ENCODE data around the gene NCKAP5L. TPM values are rescaled to one million over a fixed set of nuclear protein-coding genes. Genes with fewer than 3 reads are reported as not detected.

Gene NCKAP5L
- total RNA-seq, 3 donors from 2014 or later (not counting 1 experiment from before 2014, with no cell fraction given) = 16.7 to 19.3 (median 16.8) TPM

- Mint-ChIP-seq H3K4me3 (no peak overlapping the region), H3K9me3 (peaks cover 4 to 20% of the 10 kb centered on the region in 2 donors), H3K4me1 (peaks cover 0 to 11% of the 10 kb centered on the region in 2 donors), H3K36me3 (no peaks in the 10 kb centered on the region), H3K27ac (no peak overlapping the region), H3K27me3 (ENCODE audit: low read depth in 2 of 2) (peaks cover 0 to 4% of the 10 kb centered on the region in 2 donors)
- intact Hi-C loops (cut with micrococcal nuclease) = no loop called here
- Histone ChIP-seq H3K27ac (ENCODE audit: low read length) (no peak overlapping the region), H3K27me3 (ENCODE audit: control insufficient read depth, insufficient read depth, low read length) (no peaks in the 10 kb centered on the region), H3K4me3 (ENCODE audit: low read length) (no peak overlapping the region), H3K4me1 (ENCODE audit: control insufficient read depth, insufficient read depth, low read length) (no peaks in the 10 kb centered on the region), H3K9me3 (ENCODE audit: control insufficient read depth, insufficient read depth, low read length) (no peaks in the 10 kb centered on the region), H3K36me3 (ENCODE audit: control insufficient read depth, insufficient read depth, low read length) (no peaks in the 10 kb centered on the region)
- DNase-seq = no peak
- ATAC-seq = no peak
- 94% methylated on average over 8 of the region's 9 CpGs for WGBS (ENCODE audit: insufficient coverage)
- no peak for TF ChIP-seq CTCF (IDR thresholded peaks at IDR 0.05)
Measured at GRCh38 chr12:49875115-49875720, 47.0 kb upstream of the NCKAP5L start.

GRCh38 chr12:49874142-49874897 lies 46.1 kb upstream of the NCKAP5L start:
- no peak overlapping the region for H3K4me3 Mint-ChIP-seq
- no peaks in the 10 kb centered on the region for H3K9me3 ChIP-seq (ENCODE audit: control insufficient read depth, insufficient read depth, low read length)
- no peaks in the 10 kb centered on the region for H3K36me3 Mint-ChIP-seq
- no peak overlapping the region for H3K4me3 ChIP-seq (ENCODE audit: low read length)
- no peaks in the 10 kb centered on the region for H3K4me1 ChIP-seq (ENCODE audit: control insufficient read depth, insufficient read depth, low read length)
- peaks cover 0 to 10% of the 10 kb centered on the region in 2 donors for H3K4me1 Mint-ChIP-seq
- no peak for ATAC-seq
- H3K27ac ChIP-seq (ENCODE audit: low read length) = no peak overlapping the region
- no peak for TF ChIP-seq CTCF (IDR thresholded peaks at IDR 0.05)
- intact Hi-C loops (cut with micrococcal nuclease) = no loop called here
- WGBS (ENCODE audit: insufficient coverage) = 75% methylated on average over 12 of the region's 12 CpGs
- no peak for DNase-seq
- H3K36me3 ChIP-seq (ENCODE audit: control insufficient read depth, insufficient read depth, low read length) = no peaks in the 10 kb centered on the region
- H3K27me3 ChIP-seq (ENCODE audit: control insufficient read depth, insufficient read depth, low read length) = no peaks in the 10 kb centered on the region
- no peak overlapping the region for H3K27ac Mint-ChIP-seq
- H3K27me3 Mint-ChIP-seq (ENCODE audit: low read depth in 2 of 2) = peaks cover 0 to 4% of the 10 kb centered on the region in 2 donors
- H3K9me3 Mint-ChIP-seq = peaks cover 4 to 16% of the 10 kb centered on the region in 2 donors

- TF ChIP-seq CTCF (IDR thresholded peaks at IDR 0.05) = no peak
- Histone ChIP-seq H3K36me3 (ENCODE audit: control insufficient read depth, insufficient read depth, low read length) (no peaks in the 10 kb centered on the region), H3K9me3 (ENCODE audit: control insufficient read depth, insufficient read depth, low read length) (no peaks in the 10 kb centered on the region), H3K4me3 (ENCODE audit: low read length) (no peak overlapping the region), H3K4me1 (ENCODE audit: control insufficient read depth, insufficient read depth, low read length) (no peaks in the 10 kb centered on the region), H3K27ac (ENCODE audit: low read length) (no peak overlapping the region), H3K27me3 (ENCODE audit: control insufficient read depth, insufficient read depth, low read length) (no peaks in the 10 kb centered on the region)
- ATAC-seq = no peak
- WGBS (ENCODE audit: insufficient coverage) = 94% methylated on average over 3 of the region's 3 CpGs
- Mint-ChIP-seq H3K9me3 (peaks cover 4 to 7% of the 10 kb centered on the region in 2 donors), H3K27ac (no peak overlapping the region), H3K27me3 (ENCODE audit: low read depth in 2 of 2) (peaks cover 0 to 4% of the 10 kb centered on the region in 2 donors), H3K4me1 (peaks cover 0 to 6% of the 10 kb centered on the region in 2 donors), H3K36me3 (no peaks in the 10 kb centered on the region), H3K4me3 (no peak overlapping the region)
- DNase-seq = no peak
- intact Hi-C loops (cut with micrococcal nuclease) = no loop called here
Measured at GRCh38 chr12:49873361-49873934, 45.2 kb upstream of the NCKAP5L start.
